HG02938 (cell line): ENCODE measurements around the gene GSTA1.
"Not testable (repeated sequence)": the region's sequence is repeated elsewhere in the genome, so short reads cannot be mapped to it uniquely, and the experiment has no call there.

Source experiments
- ATAC-seq: cut with Tn5 transposase; IDR thresholded peaks from one replicate; pipeline ENCODE4 v1.9.1; 2021; ENCODE audit warnings: mild to moderate bottlenecking, moderate library complexity; ENCODE audit not compliant: unreplicated experiment

GSTA1 gene

DNA sequence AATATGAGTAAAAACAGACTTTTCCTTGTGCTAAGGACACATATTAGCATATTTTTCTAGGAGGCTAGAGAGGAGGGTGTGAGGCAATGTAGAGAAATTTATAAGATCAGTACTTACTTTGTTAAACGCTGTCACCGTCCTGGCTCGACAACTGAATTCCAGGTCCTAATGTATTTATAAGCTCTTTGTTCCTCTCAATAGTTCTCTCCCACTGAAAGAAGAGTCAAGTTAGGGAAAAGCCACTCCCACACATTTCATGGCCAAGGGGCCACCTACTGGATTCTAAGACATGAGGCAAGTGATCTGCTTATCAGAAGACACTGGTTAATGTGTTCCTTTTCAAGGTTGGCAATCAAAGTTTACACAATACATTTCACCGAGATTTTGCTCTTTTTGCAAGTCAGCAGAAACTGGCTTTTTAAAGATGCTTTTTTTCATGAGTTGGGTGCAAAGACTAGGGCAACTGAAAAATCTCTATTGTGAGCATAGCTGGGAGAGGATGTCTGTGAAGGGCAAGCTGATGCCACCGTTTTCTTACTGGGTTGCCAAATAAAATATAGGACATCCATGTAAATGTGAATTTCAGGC is at the start of gene GSTA1:
Gene GSTA1 (minus strand): TSS at position 149 of the 588 bp plus-strand sequence. CDS start 4,549 bp downstream, outside the sequence.
- ATAC-seq = not testable (repeated sequence)

DNA sequence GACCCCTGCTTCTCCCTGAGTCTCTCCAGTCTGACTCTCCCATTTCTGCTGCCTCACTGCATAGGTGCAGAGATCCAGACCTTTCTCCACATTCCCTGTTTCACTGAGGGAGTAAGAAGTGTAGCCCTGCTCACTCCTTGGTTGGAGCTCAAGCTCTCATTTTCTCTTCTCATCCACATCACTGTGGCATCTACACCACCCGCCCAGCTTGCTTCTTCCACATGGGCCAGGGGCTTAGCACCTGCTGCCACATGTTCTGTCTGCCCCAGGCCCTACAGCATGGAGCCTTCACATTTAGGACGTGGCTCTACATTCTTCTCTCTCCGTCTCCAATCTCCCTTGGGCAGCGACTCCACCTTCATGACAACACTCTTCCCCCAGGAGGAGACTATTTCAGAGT is 45.5 kb upstream of the GSTA1 start:
- ATAC-seq = no peak

DNA sequence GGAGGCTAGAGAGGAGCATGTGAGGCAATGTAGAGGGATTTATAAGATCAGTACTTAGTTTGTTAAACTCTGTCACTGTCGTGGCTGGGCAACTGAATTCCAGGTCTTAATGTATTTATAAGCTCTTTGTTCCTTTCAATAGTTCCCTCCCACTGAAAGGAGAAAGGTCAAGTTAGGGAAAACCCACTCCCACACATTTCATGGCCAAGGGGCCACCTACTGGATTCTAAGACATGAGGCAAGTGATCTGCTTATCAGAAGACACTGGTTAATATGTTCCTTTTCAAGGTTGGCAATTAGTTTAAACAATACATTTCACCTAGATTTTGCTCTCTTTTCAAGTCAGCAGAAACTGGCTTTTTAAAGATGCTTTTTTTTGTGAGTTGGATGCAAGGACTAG is 42.4 kb upstream of the GSTA1 start:
- ATAC-seq = no peak

DNA sequence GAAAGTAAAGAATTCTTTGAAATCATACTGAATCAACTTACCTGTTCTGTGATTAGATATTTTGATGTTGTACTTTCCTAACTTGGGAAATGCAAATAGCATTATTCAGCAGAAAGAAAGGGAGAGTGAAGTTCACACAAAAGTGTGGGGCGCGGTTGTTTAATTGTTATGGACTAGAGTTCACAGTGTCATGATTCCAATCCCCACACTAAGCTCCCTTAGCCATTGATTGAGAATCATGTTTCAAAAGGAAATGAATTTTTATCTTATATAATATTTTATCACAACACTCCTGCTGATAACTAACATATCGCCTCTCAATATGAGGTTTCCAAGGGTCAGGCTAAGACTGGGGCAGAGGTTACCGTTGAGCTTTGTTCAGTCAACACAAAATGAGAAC is 40.0 kb upstream of the GSTA1 start:
- ATAC-seq = no peak

DNA sequence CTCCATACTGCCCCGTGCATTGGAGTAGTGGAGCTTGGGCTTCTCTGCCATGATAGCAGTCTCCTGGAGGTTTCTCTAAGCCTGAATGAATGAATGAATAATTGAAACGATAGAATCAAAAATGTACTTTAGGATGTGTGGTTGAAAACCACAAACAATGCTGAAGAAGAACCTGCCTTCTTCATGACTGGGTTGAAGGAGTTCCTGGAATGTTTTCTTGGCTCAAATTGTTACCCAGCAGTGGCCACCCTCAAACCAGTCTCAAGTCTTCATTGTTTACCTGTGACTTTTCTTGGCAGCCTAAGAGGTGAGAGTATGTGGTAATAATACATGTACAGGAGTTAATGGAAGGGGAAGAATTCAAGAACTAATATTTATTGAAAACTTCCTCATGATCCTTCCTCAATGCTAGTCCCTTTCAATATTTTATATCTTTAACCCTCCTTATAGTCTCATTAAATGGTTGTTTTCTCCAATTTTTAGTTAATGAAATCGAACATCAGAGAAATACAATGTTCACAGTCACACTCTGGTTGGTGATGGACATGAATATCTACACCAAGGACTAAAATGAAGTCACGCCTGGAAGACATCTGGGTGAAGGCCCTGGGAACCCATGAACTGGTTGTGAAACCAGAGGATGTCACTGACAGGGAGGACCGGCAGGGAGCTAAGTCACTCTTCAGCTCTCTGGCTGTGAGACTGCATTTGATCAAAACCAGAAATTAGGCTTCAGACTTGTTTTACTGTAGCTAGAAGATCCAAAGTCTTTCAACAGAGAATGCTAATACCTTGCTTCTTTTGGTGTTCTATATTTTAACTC is 37.4 kb upstream of the GSTA1 start, which contains the start of gene GSTA5:
Gene GSTA5 (minus strand): TSS at position 51 of the 823 bp plus-strand sequence.
- no peak for ATAC-seq

DNA sequence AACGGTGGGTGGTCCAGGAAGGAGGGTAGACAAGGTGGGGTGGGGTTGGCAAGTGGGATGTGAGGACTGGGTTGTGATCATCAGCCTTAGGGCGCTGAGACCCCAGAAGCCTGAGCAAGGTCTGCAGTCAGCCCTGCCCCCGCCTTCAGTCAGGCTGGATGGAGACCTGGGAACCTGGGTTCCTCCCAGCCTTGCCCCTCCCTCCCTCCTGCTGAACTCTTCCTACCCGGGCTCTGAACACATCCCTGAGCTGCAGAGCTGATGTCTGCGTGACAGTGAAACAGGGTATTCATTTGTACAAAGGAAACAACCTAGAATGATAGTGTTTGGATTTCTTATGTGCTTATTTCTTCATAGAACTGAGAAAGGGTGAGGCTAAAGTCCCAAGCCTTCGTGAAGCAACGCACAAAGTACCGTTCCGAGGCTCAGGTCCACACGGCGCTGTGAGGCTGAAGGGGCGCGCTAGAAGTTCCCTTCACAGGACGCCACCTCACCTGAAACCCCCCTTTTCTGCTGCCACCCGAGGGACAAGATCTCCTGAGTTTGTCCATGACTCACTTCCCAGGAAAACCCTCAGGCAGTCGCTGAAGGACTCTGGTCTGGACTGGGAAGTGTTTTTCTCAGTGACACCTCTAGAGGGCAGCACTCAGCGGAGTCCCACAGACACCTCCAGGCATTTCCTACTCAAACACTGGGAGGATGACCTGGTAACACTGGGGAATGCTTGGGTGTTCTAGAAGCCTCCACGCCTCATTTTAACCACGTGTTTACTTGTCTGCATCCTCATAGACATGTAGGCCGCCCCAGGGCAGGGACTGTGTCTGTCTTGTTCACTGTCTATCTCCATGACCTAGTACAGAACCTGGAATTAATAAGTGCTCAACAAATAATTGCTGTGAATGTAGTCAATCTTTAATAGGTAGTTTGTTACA is 35.8 kb upstream of the GSTA1 start:
- ATAC-seq = peak; percentile 75

DNA sequence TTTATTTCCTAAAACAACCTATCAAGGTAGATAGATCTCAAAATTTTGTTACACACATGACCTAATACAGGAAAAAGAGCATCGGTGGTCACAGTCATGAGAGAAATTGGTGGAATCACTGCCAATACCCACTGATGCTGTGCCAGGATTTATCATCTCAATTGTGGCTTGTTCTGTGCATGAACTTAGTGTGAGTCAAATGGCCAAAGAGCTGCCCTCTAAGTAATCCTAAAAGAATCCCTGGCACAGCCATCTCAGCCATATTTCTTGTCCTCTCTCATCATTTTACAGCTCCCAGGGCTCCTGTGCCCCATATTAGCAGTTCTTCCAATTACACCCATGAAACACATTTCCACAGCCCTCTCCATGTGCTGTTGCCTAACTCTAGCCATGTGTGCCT is 30.9 kb upstream of the GSTA1 start:
- no peak for ATAC-seq

DNA sequence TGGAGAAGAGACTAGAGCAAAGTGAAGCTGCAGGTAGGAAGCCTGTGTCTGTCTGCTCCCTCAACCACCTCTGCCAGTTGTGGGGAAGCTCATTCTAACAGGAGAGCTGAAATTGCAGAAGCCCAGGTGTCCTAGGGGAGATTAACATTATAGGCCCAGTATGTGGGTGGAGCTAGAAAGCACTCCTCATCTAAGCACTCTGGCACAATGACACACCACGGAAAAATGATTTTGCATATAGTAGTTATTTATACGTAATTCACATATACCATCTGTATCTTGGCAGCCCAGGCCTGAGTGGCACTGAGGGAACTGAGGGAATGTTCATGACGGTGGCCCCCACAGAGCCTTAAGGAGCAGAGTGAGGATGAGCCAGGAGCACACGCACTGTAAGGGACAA is 27.3 kb upstream of the GSTA1 start:
- not testable (repeated sequence) for ATAC-seq

DNA sequence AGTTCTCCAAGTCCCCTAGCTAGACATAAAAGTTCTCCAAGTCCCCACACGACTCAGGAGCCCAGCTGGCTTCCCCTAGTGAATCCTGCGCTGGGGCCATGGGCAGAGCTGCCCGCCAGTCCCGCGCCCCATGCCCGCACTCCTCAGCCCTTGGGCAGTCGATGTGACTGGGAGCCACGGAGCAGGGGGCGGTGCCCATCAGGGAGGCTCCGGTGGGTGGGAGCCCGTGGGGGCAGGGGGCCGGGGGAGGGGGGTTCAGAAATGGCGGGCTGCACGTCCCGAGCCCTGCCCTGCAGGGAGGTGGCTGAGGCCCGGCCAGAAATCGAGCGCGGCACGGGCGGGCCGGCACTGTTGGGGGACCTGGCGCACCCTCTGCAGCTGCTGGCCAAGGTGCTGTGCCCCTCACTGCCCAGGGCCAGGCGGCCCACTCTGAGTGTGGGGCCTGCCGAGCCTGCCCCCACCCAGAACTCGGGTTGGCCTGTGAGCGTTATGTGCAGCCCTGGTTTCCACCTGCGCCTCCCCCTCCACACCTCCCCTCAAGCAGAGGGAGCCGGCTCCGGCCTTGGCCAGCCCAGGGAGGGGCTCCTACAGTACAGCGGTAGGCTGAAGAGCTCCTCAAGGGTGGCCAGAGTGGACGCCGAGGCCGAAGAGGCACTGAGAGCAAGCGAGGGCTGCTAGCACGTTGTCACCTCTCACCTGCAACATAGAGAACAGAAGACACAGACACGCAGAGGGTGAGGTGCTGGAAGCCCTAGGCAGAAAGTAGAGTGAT is 25.6 kb upstream of the GSTA1 start:
- ATAC-seq = no peak

DNA sequence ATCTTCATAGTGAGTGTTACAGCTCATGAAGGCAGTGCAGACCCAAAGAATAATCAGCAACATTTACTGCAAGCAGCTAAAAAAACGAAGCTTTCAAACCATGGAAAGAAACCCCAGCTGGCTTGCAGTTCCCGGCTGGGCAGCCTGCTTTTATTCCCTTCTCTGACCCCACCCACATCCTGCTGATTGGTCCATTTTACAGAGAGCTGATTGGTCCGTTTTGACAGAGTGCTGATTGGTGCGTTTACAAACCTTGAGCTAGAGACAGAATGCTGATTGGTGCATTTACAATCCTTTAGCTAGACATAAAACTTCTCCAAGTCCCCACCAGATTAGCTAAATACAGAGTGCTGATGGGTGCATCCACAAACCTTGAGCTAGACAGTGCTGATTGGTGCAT is 25.0 kb upstream of the GSTA1 start:
- ATAC-seq = not testable (repeated sequence)

DNA sequence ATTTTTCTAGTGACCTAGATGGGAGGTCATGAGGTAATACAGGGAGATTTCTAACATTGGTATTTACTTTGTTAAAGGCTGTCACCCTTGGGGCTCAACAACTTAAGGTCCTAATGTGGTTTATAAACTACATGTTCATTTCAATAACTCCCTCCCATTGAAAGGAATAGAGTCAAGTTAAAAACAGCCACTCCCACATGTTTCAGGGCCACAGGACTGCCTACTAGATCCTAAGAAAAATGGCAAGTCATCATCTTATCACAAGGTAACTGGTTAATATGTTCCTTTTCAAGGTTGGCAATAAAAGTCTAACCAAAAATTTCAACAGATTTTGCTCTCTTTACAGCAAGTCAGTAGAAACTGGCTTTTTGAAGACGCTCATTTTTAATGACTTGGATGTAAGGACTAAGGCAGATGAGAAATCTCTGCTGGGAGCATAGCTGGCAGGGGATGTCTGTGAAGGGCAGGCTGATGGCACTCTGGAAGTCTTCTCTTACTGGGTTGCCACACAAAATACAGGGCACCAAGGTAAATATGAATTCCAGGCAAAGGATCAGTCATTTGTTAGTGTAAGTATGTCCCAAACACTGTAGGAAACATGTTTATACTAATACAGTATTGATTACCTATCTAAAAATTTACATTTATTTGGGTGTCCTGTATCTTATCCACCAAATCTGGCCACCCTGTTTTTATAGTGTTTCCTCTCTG is 23.6 kb upstream of the GSTA1 start:
- ATAC-seq = not testable (repeated sequence)

DNA sequence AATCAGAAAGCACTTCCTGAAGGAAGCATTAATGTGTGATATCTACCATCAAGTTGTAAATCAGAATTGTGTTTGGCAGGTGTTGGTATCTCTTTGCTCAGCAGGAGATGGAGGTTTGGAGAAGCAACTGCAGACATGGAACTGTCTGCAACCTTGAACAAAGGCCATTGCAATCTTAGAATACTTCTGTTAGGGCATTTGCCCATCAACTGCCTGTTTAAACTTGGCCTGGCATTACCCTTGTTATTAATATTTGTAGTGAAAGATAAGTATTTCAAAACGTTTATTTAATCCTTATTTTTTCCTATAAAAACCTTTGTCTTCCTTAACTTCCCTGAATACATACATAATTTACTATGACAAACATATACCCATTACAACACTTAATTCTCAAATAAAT is 22.9 kb upstream of the GSTA1 start:
- no peak for ATAC-seq

DNA sequence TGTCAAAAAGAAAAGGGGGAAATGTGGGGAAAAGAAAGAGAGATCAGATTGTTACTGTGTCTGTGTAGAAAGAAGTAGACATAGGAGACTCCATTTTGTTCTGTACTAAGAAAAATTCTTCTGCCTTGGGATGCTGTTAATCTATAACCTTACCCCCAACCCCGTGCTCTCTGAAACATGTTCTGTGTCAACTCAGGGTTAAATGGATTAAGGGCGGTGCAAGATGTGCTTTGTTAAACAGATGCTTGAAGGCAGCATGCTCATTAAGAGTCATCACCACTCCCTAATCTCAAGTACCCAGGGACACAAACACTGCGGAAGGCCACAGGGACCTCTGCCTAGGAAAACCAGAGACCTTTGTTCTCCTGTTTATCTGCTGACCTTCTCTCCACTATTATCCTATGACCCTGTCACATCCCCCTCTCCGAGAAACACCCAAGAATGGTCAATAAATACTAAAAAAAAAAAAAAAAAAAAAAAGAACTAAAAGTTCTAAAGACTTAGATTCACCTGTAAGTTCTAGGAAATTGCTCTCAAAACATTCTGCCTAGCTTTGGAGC is 22.4 kb upstream of the GSTA1 start:
- not testable (repeated sequence) for ATAC-seq

DNA sequence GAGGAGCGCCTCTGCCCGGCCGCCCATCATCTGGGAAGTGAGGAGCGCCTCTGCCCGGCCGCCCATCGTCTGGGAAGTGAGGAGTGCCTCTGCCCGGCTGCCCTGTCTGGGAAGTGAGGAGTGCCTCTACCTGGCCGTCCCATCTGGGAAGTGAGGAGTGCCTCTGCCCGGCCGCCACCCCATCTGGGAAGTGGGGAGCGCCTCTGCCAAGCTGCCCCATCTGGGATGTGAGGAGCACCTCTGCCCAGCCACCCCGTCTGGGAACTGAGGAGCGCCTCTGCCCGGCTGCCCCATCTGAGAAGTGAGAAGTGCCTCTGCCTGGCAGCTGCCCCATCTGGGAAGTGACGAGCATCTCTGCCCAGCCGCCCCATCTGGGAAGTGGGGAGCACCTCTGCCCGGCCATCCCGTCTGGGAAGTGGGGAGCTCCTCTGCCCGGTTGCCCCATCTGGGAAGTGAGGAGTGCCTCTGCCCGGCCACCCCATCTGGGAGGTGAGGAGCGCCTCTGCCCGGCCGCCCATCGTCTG is 21.7 kb upstream of the GSTA1 start:
- not testable (repeated sequence) for ATAC-seq

DNA sequence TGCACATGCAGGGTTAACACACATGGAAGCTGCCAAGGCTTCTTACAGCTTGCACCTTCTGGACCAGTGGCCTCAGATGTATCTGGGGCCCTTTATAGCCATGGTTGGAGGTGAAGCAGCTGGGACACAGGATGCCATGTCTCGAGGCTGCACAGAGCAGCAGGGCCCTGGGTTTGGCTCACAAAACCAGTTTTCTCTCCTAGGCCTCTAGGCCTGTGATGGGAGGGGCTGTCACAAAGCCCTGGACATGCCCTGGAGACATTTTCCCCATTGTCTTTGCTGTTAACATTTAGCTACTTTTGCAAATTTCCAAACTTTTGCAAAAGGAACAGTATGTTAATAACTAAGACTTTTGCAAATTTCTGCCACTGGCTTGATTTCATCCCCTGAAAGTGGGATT is 18.2 kb upstream of the GSTA1 start:
- ATAC-seq = no peak

DNA sequence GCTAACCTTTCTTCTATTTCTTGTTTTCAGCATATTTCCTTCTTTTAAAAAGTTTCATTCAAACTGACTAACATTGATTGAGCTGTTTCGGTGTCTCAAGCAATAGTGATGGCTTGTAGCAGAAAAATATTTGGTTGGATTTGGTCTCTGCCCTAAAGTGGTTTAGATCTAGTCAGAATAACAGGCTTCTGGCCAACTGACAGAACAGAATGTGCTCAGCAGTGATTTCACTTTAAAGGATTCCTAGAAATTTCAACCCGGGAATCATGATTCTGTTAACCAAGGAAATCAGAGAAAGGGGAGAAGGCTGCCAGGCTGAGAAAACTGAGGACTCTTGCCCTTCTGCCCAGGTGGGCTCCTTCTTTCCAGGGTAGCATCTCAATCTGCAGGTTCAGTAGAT is 16.6 kb upstream of the GSTA1 start:
- no peak for ATAC-seq

DNA sequence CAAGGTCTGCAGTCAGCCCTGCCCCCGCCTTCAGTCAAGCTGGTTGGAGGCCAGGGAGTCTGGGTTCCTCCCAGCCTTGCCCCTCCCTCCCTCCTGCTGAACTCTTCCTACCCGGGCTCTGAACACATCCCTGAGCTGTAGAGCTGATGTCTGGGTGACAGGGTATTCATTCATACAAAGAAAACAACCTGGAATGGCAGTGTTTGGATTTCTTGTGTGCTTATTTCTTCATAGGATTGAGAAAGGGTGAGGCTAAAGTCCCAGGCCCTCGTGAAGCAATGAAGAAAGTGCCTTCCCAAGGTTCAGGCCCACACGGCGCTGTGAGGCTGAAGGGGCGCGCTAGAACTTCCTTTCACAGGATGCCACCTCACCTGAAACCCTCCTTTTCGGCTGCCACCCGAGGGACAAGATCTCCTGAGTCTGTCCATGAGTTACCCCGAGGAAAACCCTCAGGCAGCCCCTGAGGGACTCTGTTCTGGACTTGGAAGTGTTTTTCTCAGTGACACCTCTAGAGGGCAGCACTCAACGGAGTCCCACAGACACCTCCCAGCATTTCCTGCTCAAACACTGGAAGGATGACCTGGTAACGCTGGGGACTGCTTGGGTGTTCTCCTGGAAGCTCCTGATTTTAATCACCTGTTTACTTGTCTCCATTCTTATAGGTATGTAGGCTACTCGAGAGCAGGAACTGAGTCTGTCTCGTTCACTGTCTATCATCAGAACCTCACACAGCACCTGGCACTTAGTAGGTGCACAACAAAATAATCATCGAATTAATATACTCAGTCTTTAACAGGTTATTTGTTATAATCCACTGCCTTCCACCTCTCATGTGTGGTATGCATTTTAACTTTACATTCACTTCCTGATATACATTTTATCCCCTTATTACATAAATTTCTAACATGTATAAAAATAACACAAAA is 11.8 kb upstream of the GSTA1 start:
- peak; percentile 72 for ATAC-seq

DNA sequence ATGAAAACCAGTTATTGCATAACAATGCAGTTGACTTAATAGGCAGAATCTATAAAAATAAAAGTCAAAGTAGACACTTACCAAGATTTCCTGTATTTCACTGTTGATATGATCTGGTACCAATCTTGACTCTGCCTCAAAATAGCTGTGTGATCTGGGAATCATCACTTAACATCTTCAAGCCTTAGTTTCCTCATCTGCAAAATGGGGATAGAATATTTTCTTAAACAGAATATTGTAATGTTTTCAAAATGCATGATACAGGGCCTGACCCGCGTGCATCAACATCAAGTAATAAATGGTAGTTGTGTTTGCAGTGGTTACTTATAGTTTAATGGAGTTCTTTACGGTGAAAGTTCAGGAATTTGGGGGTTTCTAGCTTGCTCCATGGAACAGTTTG is 10.9 kb upstream of the GSTA1 start:
- not testable (repeated sequence) for ATAC-seq
